ENCODE measurements around the gene PROKR1. TPM values are rescaled to one million over a fixed set of nuclear protein-coding genes. Genes with fewer than 3 reads are reported as not detected.

The PROKR1 gene
- total and polyA plus RNA-seq, 2 donors (not counting 3 experiments of a cell fraction or from before 2014, with no cell fraction given) = not detected

DNA sequence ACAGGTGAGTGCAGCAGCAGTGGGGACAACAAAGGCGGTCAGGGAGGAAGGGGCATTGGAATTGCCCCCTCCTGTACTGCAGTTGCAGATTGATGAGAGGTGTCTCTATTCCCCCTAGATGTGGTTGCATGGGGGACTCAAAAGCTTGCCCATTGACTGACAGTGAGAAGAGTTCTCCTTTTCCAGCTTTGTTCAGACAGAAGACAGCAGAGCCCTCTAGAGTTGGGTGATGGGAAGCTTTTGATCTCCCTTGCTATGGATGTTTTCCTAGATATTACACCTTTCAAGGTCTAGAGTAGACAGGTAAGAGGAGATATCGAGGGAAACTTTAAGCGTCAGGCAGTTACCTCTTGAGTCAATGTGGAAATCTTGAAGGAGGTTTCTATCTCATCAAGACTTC is 2.9 kb downstream of the PROKR1 start:
- FAIRE-seq = no peak
- dilution Hi-C loops (cut with MboI; ENCODE audit: extremely low pct_ligation_motif_present, low sequenced_read_pairs) (no loop called here), intact Hi-C loops (cut with micrococcal nuclease) (no loop called here)
- TF ChIP-seq FOS (IDR thresholded peaks at IDR 0.05; ENCODE audit: borderline replicate concordance, insufficient read depth, low read length) (no peak), GATA2 (IDR thresholded peaks at IDR 0.05; ENCODE audit: insufficient read depth, insufficient read length, low read depth, low read length) (no peak), EZH2 (IDR thresholded peaks at IDR 0.05; ENCODE audit: borderline replicate concordance, low read depth, low read length, severe bottlenecking) (no peak), MYC (IDR thresholded peaks at IDR 0.05; ENCODE audit: low read depth, low read length) (no peak), POLR2AphosphoS5 (IDR thresholded peaks at IDR 0.05; ENCODE audit: insufficient read depth, low read depth, low read length) (no peak), JUN (IDR thresholded peaks at IDR 0.05; ENCODE audit: borderline replicate concordance, insufficient read depth, insufficient read length, low read depth) (no peak), POLR2A (IDR thresholded peaks at IDR 0.05; ENCODE audit: low read depth, low read length) (no peak)
- TF ChIP-seq, protein P1, sequence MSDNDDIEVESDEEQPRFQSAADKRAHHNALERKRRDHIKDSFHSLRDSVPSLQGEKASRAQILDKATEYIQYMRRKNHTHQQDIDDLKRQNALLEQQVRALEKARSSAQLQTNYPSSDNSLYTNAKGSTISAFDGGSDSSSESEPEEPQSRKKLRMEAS (IDR thresholded peaks at IDR 0.05; ENCODE audit: insufficient read depth, insufficient read length) = no peak
- TF ChIP-seq, protein P2, sequence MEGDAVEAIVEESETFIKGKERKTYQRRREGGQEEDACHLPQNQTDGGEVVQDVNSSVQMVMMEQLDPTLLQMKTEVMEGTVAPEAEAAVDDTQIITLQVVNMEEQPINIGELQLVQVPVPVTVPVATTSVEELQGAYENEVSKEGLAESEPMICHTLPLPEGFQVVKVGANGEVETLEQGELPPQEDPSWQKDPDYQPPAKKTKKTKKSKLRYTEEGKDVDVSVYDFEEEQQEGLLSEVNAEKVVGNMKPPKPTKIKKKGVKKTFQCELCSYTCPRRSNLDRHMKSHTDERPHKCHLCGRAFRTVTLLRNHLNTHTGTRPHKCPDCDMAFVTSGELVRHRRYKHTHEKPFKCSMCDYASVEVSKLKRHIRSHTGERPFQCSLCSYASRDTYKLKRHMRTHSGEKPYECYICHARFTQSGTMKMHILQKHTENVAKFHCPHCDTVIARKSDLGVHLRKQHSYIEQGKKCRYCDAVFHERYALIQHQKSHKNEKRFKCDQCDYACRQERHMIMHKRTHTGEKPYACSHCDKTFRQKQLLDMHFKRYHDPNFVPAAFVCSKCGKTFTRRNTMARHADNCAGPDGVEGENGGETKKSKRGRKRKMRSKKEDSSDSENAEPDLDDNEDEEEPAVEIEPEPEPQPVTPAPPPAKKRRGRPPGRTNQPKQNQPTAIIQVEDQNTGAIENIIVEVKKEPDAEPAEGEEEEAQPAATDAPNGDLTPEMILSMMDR (IDR thresholded peaks at IDR 0.05; ENCODE audit: extremely low read depth in 1 of 2, insufficient read depth in 1 of 2, low read depth in 1 of 2, low read length in 2 of 2) = no peak
- no peaks in the 10 kb centered on the region for H3K36me3 ChIP-seq (ENCODE audit: control insufficient read depth in 2 of 2, extremely low read depth in 1 of 2, insufficient read depth in 2 of 2, low read length in 2 of 2)
- peaks cover 4% of the 10 kb centered on the region for H3K4me1 ChIP-seq (ENCODE audit: control insufficient read depth, extremely low read depth, insufficient read depth, low read length)
- POLR2A ChIA-PET = no interaction called here
- H3K9me1 ChIP-seq (replicated peaks; ENCODE audit: control insufficient read depth, extremely low read depth, insufficient read depth, low read length) = no peaks in the 10 kb centered on the region
- H2AFZ ChIP-seq (ENCODE audit: low read depth, low read length) = no peak overlapping the region
- H3K27me3 ChIP-seq (ENCODE audit: control insufficient read depth in 2 of 2, insufficient read depth in 2 of 2, low read length in 2 of 2) = peaks cover 53 to 76% of the 10 kb centered on the region in 2 experiments
- no peaks in the 10 kb centered on the region for H3K9me3 ChIP-seq (replicated peaks; ENCODE audit: control insufficient read depth, insufficient read depth, low read length)
- H3K4me3 ChIP-seq (replicated peaks in 1 of 3; ENCODE audit: insufficient read depth in 1 of 3, low read depth in 1 of 3, low read length in 3 of 3) = no peak overlapping the region
- no peaks in the 10 kb centered on the region for H4K20me1 ChIP-seq (replicated peaks; ENCODE audit: control insufficient read depth, extremely low read depth, insufficient read depth, low read length)
- no TSS peak for BruUV-seq (replicated peaks)
- H3K9ac ChIP-seq (replicated peaks; ENCODE audit: extremely low read depth, insufficient read depth, low read length) = no peak overlapping the region
- H3K27ac ChIP-seq (ENCODE audit: insufficient read depth, low read depth, low read length) = no peak overlapping the region
- CTCF ChIA-PET = interaction anchor here (1.4 to 3.2 kb wide), 6 partner anchors 16 to 279 kb away, joined by 3 to 21 read pairs (median 8); no protein-coding TSS in a partner anchor
- no peak overlapping the region for H3K4me2 ChIP-seq (ENCODE audit: insufficient read depth, low read length)
- DNase-seq (ENCODE audit: low read depth, low spot score) = no peak
- H3K79me2 ChIP-seq (ENCODE audit: control insufficient read depth, insufficient read depth, low read length) = no peaks in the 10 kb centered on the region

Measured in endothelial cell of umbilical vein (primary cell).